AG04449 (cell line): ENCODE measurements around the gene PDIA5.

Source experiments
- CTCF ChIA-PET: fragments of 350-600 bp; formaldehyde crosslinking; extraction: SDS; loops from one replicate; lab custom pipeline; 2021; ENCODE audit warnings: antibody characterized with exemption; lab: Yijun Ruan, JAX
- POLR2A ChIA-PET: fragments of 400-600, 350-600 bp; formaldehyde crosslinking; extraction: SDS; loops from one replicate; lab custom pipeline; 2020; ENCODE audit warnings: antibody characterized with exemption, inconsistent platforms; lab: Yijun Ruan, JAX
- DNase-seq: peaks from one replicate; pipeline ENCODE4 v3.0.0-alpha.2; 2010; ENCODE audit warnings: low read depth, low spot score
- H3K4me3 ChIP-seq: 2 replicates; pipeline ENCODE4 v1.5.1; 2011; ENCODE audit warnings: low read depth, mild to moderate bottlenecking, control low read depth, low read length
- CTCF ChIP-seq: IDR thresholded peaks from one replicate; pipeline ENCODE4 v1.5.1; 2011; ENCODE audit warnings: mild to moderate bottlenecking, moderate library complexity, low read length, control low read depth, inconsistent platforms; ENCODE audit not compliant: insufficient read depth; ENCODE audit errors: missing control alignments

Gene PDIA5

GRCh38 chr3:123055352-123055751 lies 11.5 kb upstream of the PDIA5 start:
- TF ChIP-seq CTCF: no peak
- ChIA-PET CTCF (no interaction called here), POLR2A (no interaction called here)
- H3K4me3 ChIP-seq: no peak overlapping the region
- no peak for DNase-seq

- no peak for TF ChIP-seq CTCF
- DNase-seq: no peak
- CTCF ChIA-PET: interaction anchor here (0.9 to 1.5 kb wide), 2 partner anchors 8 to 9 kb away, joined by 3 to 5 read pairs; no protein-coding TSS in a partner anchor
- H3K4me3 ChIP-seq: no peak overlapping the region
- POLR2A ChIA-PET: no interaction called here
Measured at GRCh38 chr3:123058505-123058904, 8.3 kb upstream of the PDIA5 start.

GRCh38 chr3:123060054-123060453 lies 6.8 kb upstream of the PDIA5 start:
- POLR2A ChIA-PET: no interaction called here
- no peak for TF ChIP-seq CTCF

GRCh38 chr3:123061856-123062255 lies 5.0 kb upstream of the PDIA5 start:
- no peak for DNase-seq
- POLR2A ChIA-PET: no interaction called here
- no peak overlapping the region for H3K4me3 ChIP-seq
- CTCF ChIA-PET: no interaction called here
- no peak for TF ChIP-seq CTCF

More at GRCh38 chr3:123060054-123060453, 6.8 kb upstream of the PDIA5 start:
- no peak for DNase-seq
- CTCF ChIA-PET: interaction anchor here (1.3 kb wide), 1 partner anchor 29 kb away, joined by 3 read pairs; no protein-coding TSS in a partner anchor
- H3K4me3 ChIP-seq: no peak overlapping the region

GRCh38 chr3:123063034-123063433 lies 3.8 kb upstream of the PDIA5 start:
- no peak for DNase-seq
- CTCF ChIA-PET: no interaction called here
- POLR2A ChIA-PET: interaction anchor here (0.6 kb wide), 1 partner anchor 51 kb away, joined by 3 read pairs; no protein-coding TSS in a partner anchor
- no peak for TF ChIP-seq CTCF
- H3K4me3 ChIP-seq: no peak overlapping the region

GRCh38 chr3:123064506-123064905 lies 2.3 kb upstream of the PDIA5 start:
- H3K4me3 ChIP-seq: no peak overlapping the region
- ChIA-PET CTCF (no interaction called here), POLR2A (no interaction called here)
- TF ChIP-seq CTCF: no peak
- no peak for DNase-seq
